Brain pericyte (primary cell): ENCODE data around the gene LRRC75B.
"Not testable (repeated sequence)": the region's sequence is repeated elsewhere in the genome, so short reads cannot be mapped to it uniquely, and the experiment has no call there.

ENCODE experiments used
- DNase-seq: peaks from one replicate; pipeline ENCODE4 v3.0.0-alpha.2; 2012; ENCODE audit warnings: low read depth, low spot score

LRRC75B gene

GRCh38 chr22:24602847-24603769 is 10.2 kb upstream of the LRRC75B start, which contains the start of gene GGT1:
Gene GGT1 (plus strand): TSS chr22:24603193. CDS start chr22:24611082, 7,889 bp downstream.
- not testable (repeated sequence) for DNase-seq

- DNase-seq: not testable (repeated sequence)
These were observed 9.4 kb upstream of the LRRC75B start for GRCh38 chr22:24602105-24602749.

GRCh38 chr22:24601217-24602104 is 8.6 kb upstream of the LRRC75B start:
- DNase-seq: no peak

- DNase-seq: not testable (repeated sequence)
These were observed 7.3 kb upstream of the LRRC75B start for GRCh38 chr22:24599958-24600715.

- no peak for DNase-seq
These were observed 6.6 kb upstream of the LRRC75B start for GRCh38 chr22:24599514-24599913.

GRCh38 chr22:24597076-24597475 is 4.2 kb upstream of the LRRC75B start:
- not testable (repeated sequence) for DNase-seq

GRCh38 chr22:24595863-24596262 is 3.0 kb upstream of the LRRC75B start:
- DNase-seq: no peak

GRCh38 chr22:24595228-24595627 is 2.4 kb upstream of the LRRC75B start:
- no peak for DNase-seq

- DNase-seq: no peak
These were observed 1.8 kb upstream of the LRRC75B start for GRCh38 chr22:24594569-24595120.

- DNase-seq: no peak
These were observed 1.1 kb upstream of the LRRC75B start for GRCh38 chr22:24593836-24594568.

GRCh38 chr22:24593559-24593835 is 624 bp upstream of the LRRC75B start:
- not testable (repeated sequence) for DNase-seq

GRCh38 chr22:24592058-24592850 is 619 bp downstream of the LRRC75B start:
- DNase-seq: no peak

- DNase-seq: no peak
These were observed 1.5 kb downstream of the LRRC75B start for GRCh38 chr22:24591286-24591830.

- no peak for DNase-seq
These were observed 2.2 kb downstream of the LRRC75B start for GRCh38 chr22:24590596-24591173.

GRCh38 chr22:24589518-24590030 is 3.3 kb downstream of the LRRC75B start:
- no peak for DNase-seq

GRCh38 chr22:24588757-24589481 is 4.0 kb downstream of the LRRC75B start:
- DNase-seq: no peak

- DNase-seq: no peak
These were observed 4.5 kb downstream of the LRRC75B start for GRCh38 chr22:24588381-24588756.

- no peak for DNase-seq
These were observed 4.9 kb downstream of the LRRC75B start for GRCh38 chr22:24587948-24588347.
